DOHH2 (cell line): ENCODE measurements around the gene LHFPL4.

Experiments used
- H3F3A ChIP-seq: fragments of 200-600 bp; sonication (generic), shearing (Covaris generic); 2 replicates; pipeline ENCODE4 v1.6.0; 2016; ENCODE audit warnings: antibody characterized with exemption, mild to moderate bottlenecking; ENCODE audit not compliant: control insufficient read depth, insufficient read depth
- H3K27ac ChIP-seq: fragments of 200-600 bp; sonication (generic); 2 replicates; pipeline ENCODE4 v1.5.1; 2014; ENCODE audit warnings: low read depth, mild to moderate bottlenecking, low read length, moderate library complexity
- H3K27me3 ChIP-seq: fragments of 200-600 bp; sonication (generic); 2 replicates; pipeline ENCODE4 v1.6.1; 2014; ENCODE audit warnings: mild to moderate bottlenecking, low read length, mixed read lengths; ENCODE audit not compliant: control insufficient read depth
- H3K36me3 ChIP-seq: fragments of 200-600 bp; sonication (generic); 2 replicates; pipeline ENCODE4 v1.6.1; 2014; ENCODE audit warnings: mild to moderate bottlenecking, low read length, moderate library complexity, mixed read lengths; ENCODE audit not compliant: control insufficient read depth
- H3K4me1 ChIP-seq: fragments of 200-600 bp; sonication (generic); 2 replicates; pipeline ENCODE4 v1.6.1; 2014; ENCODE audit warnings: mild to moderate bottlenecking, low read length, mixed read lengths; ENCODE audit not compliant: control insufficient read depth
- H3K4me2 ChIP-seq: fragments of 200-600 bp; sonication (generic); 2 replicates; pipeline ENCODE4 v1.6.0; 2014; ENCODE audit warnings: mild to moderate bottlenecking, low read length, moderate library complexity
- H3K4me3 ChIP-seq: fragments of 200-600 bp; sonication (generic); 2 replicates; pipeline ENCODE4 v1.5.1; 2014; ENCODE audit warnings: mild to moderate bottlenecking, low read length, mixed read lengths
- H3K79me2 ChIP-seq: fragments of 200-600 bp; sonication (generic); 2 replicates; pipeline ENCODE4 v1.6.1; 2014; ENCODE audit warnings: mild to moderate bottlenecking, low read length, mixed read lengths; ENCODE audit not compliant: control insufficient read depth
- H3K9me2 ChIP-seq: fragments of 200-600 bp; sonication (generic); replicated peaks from 2 replicates; pipeline ENCODE4 v1.6.1; 2014; ENCODE audit warnings: mild to moderate bottlenecking, low read length, mixed read lengths; ENCODE audit not compliant: control insufficient read depth
- H3K9me3 ChIP-seq: fragments of 200-600 bp; sonication (generic); 2 replicates; pipeline ENCODE4 v1.6.1; 2014; ENCODE audit warnings: antibody characterized with exemption, low read length, mixed read lengths; ENCODE audit not compliant: control insufficient read depth, insufficient read depth
- H4K20me1 ChIP-seq: fragments of 200-600 bp; sonication (generic); 2 replicates; pipeline ENCODE4 v1.6.0; 2014; ENCODE audit warnings: low read depth, mild to moderate bottlenecking, antibody characterized with exemption, low read length, moderate library complexity; ENCODE audit not compliant: control insufficient read depth, insufficient read depth
- CTCF ChIP-seq: fragments of 200-600 bp; sonication (generic); IDR thresholded peaks from one replicate; pipeline ENCODE4 v1.5.1; 2014; ENCODE audit warnings: antibody characterized with exemption, mild to moderate bottlenecking, low read depth, low read length; ENCODE audit not compliant: poor library complexity, severe bottlenecking
- EZH2phosphoT487 ChIP-seq: fragments of 200-600 bp; sonication (generic); IDR thresholded peaks from 2 replicates; pipeline ENCODE4 v1.6.1; 2017; ENCODE audit warnings: borderline replicate concordance, mild to moderate bottlenecking, antibody characterized with exemption, low read length, moderate library complexity, mixed read lengths

The LHFPL4 gene

GRCh38 chr3:9549600-9549999, 4.0 kb downstream of the LHFPL4 start:
- H3K4me2 ChIP-seq, result no peak overlapping the region
- H3K9me3 ChIP-seq, result no peaks in the 10 kb centered on the region
- H3K27me3 ChIP-seq, result peaks cover 12% of the 10 kb centered on the region
- H3K4me1 ChIP-seq, result no peaks in the 10 kb centered on the region
- H3K9me2 ChIP-seq, result no peaks in the 10 kb centered on the region
- H3K27ac ChIP-seq, result no peak overlapping the region
- no peaks in the 10 kb centered on the region for H3K79me2 ChIP-seq
- H3K36me3 ChIP-seq, result no peaks in the 10 kb centered on the region
- no peaks in the 10 kb centered on the region for H4K20me1 ChIP-seq
- no peak overlapping the region for H3K4me3 ChIP-seq
- TF ChIP-seq CTCF (no peak), EZH2phosphoT487 (no peak)
- no peaks in the 10 kb centered on the region for H3F3A ChIP-seq

GRCh38 chr3:9548991-9549390, 4.6 kb downstream of the LHFPL4 start:
- Histone ChIP-seq H3K27ac (no peak overlapping the region), H3K79me2 (no peaks in the 10 kb centered on the region), H3K9me3 (no peaks in the 10 kb centered on the region), H3K4me2 (no peak overlapping the region), H3K36me3 (no peaks in the 10 kb centered on the region), H3K4me1 (no peaks in the 10 kb centered on the region), H3K27me3 (peaks cover 12% of the 10 kb centered on the region), H3F3A (no peaks in the 10 kb centered on the region), H3K4me3 (no peak overlapping the region), H4K20me1 (no peaks in the 10 kb centered on the region), H3K9me2 (no peaks in the 10 kb centered on the region)
- TF ChIP-seq CTCF, result no peak
- TF ChIP-seq EZH2phosphoT487, result no peak

- Histone ChIP-seq H3K9me3 (no peaks in the 10 kb centered on the region), H3K79me2 (no peaks in the 10 kb centered on the region)
- no peak for TF ChIP-seq CTCF
- no peak for TF ChIP-seq EZH2phosphoT487
Observed at GRCh38 chr3:9542182-9542581, 11.4 kb downstream of the LHFPL4 start.

GRCh38 chr3:9536212-9536611, 17.4 kb downstream of the LHFPL4 start:
- Histone ChIP-seq H3K4me3 (no peak overlapping the region), H3K27me3 (peaks cover 19% of the 10 kb centered on the region), H3K9me3 (no peaks in the 10 kb centered on the region), H3K4me2 (no peak overlapping the region), H3K4me1 (no peaks in the 10 kb centered on the region), H3K9me2 (no peaks in the 10 kb centered on the region), H4K20me1 (no peaks in the 10 kb centered on the region), H3F3A (no peaks in the 10 kb centered on the region), H3K36me3 (no peaks in the 10 kb centered on the region), H3K79me2 (no peaks in the 10 kb centered on the region), H3K27ac (no peak overlapping the region)
- no peak for TF ChIP-seq CTCF
- no peak for TF ChIP-seq EZH2phosphoT487

More at GRCh38 chr3:9542182-9542581, 11.4 kb downstream of the LHFPL4 start:
- Histone ChIP-seq H3K27ac (no peak overlapping the region), H3K36me3 (no peaks in the 10 kb centered on the region), H4K20me1 (no peaks in the 10 kb centered on the region), H3K27me3 (peaks cover 16% of the 10 kb centered on the region), H3K4me3 (no peak overlapping the region), H3F3A (no peaks in the 10 kb centered on the region), H3K9me2 (no peaks in the 10 kb centered on the region), H3K4me1 (no peaks in the 10 kb centered on the region), H3K4me2 (no peak overlapping the region)
